Stimulated activated CD4-positive, alpha-beta T cell treated with anti-CD3 and anti-CD28 coated beads, Interleukin-12 subunit alpha, Interleukin-12 subunit beta, amount 100 ng/mL, for 4 hours (primary cell): Measurements from ENCODE around the gene FNBP1.
"Not testable (repeated sequence)": the region's sequence is repeated elsewhere in the genome, so short reads cannot be mapped to it uniquely, and the experiment has no call there.

Experiments used
- DNase-seq: peaks from one replicate; pipeline ENCODE4 v3.0.0-alpha.2; 2020

Gene FNBP1

GRCh38 chr9:130043654-130044623 is 950 bp upstream of the FNBP1 start:
- no peak for DNase-seq

GRCh38 chr9:130042406-130042884 is 544 bp downstream of the FNBP1 start:
- DNase-seq = peak; percentile 36

- DNase-seq = no peak
Observed at GRCh38 chr9:130041648-130042405, 1.2 kb downstream of the FNBP1 start.

GRCh38 chr9:130040984-130041647 is 1.9 kb downstream of the FNBP1 start:
- no peak for DNase-seq

GRCh38 chr9:130039528-130040147 is 3.4 kb downstream of the FNBP1 start:
- no peak for DNase-seq

GRCh38 chr9:130036099-130036498 is 6.9 kb downstream of the FNBP1 start:
- no peak for DNase-seq

GRCh38 chr9:130034570-130034969 is 8.4 kb downstream of the FNBP1 start:
- no peak for DNase-seq

- no peak for DNase-seq
Observed at GRCh38 chr9:130030651-130031127, 12.3 kb downstream of the FNBP1 start.

- no peak for DNase-seq
Observed at GRCh38 chr9:130029223-130029973, 13.6 kb downstream of the FNBP1 start.

- no peak for DNase-seq
Observed at GRCh38 chr9:130028493-130029222, 14.3 kb downstream of the FNBP1 start.

GRCh38 chr9:130027533-130028365 is 15.2 kb downstream of the FNBP1 start:
- no peak for DNase-seq

- no peak for DNase-seq
Observed at GRCh38 chr9:130026583-130027340, 16.2 kb downstream of the FNBP1 start.

GRCh38 chr9:130024597-130024994 is 18.4 kb downstream of the FNBP1 start:
- no peak for DNase-seq

GRCh38 chr9:130023994-130024596 is 18.9 kb downstream of the FNBP1 start:
- DNase-seq = no peak

GRCh38 chr9:130023144-130023787 is 19.7 kb downstream of the FNBP1 start:
- no peak for DNase-seq

- DNase-seq = no peak
Observed at GRCh38 chr9:130022566-130023143, 20.3 kb downstream of the FNBP1 start.

GRCh38 chr9:130021842-130022241 is 21.1 kb downstream of the FNBP1 start:
- not testable (repeated sequence) for DNase-seq

- DNase-seq = no peak
Observed at GRCh38 chr9:130021123-130021522, 21.9 kb downstream of the FNBP1 start.
